B cell (primary cell): ENCODE measurements around the gene CMTR1. TPM values are rescaled to one million over a fixed set of nuclear protein-coding genes. Genes with fewer than 3 reads are reported as not detected.

Experiments
- ATAC-seq: fragments of 200-7000 bp; cut with Tn5 transposase; one replicate; pipeline ENCODE4 v1.10.0; 2021; ENCODE audit warnings: low read depth, mild to moderate bottlenecking, moderate number of reproducible peaks, moderate library complexity
- CTCF ChIA-PET: fragments of 350-600 bp; sonication (Branson Sonifier 250); formaldehyde crosslinking; loops from one replicate; lab custom pipeline; 2021; ENCODE audit warnings: antibody characterized with exemption, inconsistent platforms; lab: Charles Lee
- POLR2A ChIA-PET: fragments of 350-600 bp; sonication (Branson Sonifier 250); formaldehyde crosslinking; loops from one replicate; lab custom pipeline; 2021; ENCODE audit warnings: antibody characterized with exemption; lab: Charles Lee
- DNase-seq: peaks from one replicate; pipeline ENCODE4 v3.0.0; 2013
- H2AFZ ChIP-seq: 2 replicates; pipeline ENCODE4 v1.6.1; 2012; ENCODE audit warnings: mild to moderate bottlenecking, low read depth, low read length; ENCODE audit not compliant: insufficient read depth, poor library complexity, severe bottlenecking
- H3K27ac ChIP-seq, 2 donors: 1 replicate in 1 of 2; 2 replicates in 1 of 2; pipeline ENCODE4 v1.5.1; 2012 to 2013; ENCODE audit warnings: low read length in 2 of 2, mild to moderate bottlenecking in 2 of 2, moderate library complexity in 1 of 2
- H3K27me3 ChIP-seq, 4 experiments: fragments of 200-600 bp in 1 of 4; sonication (generic) in 1 of 4; replicated peaks in 1 of 4; 1 replicate in 2 of 4; 2 replicates in 2 of 4; pipeline versions ENCODE4 v1.6.1 to v1.7.0; 2013 to 2016; ENCODE audit warnings: low read length in 3 of 4, mild to moderate bottlenecking in 2 of 4, mixed read lengths in 1 of 4, moderate library complexity in 1 of 4; ENCODE audit not compliant: insufficient read depth in 4 of 4, control insufficient read depth in 3 of 4; ENCODE audit errors: control extremely low read depth in 1 of 4
- H3K36me3 ChIP-seq, 2 experiments: replicated peaks in 1 of 2; 1 replicate in 1 of 2; 2 replicates in 1 of 2; pipeline versions ENCODE4 v1.6.1 to v1.7.1; 2013; ENCODE audit warnings: low read length in 1 of 2; ENCODE audit not compliant: insufficient read depth in 2 of 2, control insufficient read depth in 1 of 2; ENCODE audit errors: control extremely low read depth in 1 of 2, extremely low read depth in 1 of 2
- H3K4me1 ChIP-seq, 2 donors: fragments of 200-600 bp in 1 of 2; sonication (generic) in 1 of 2; 1 replicate in 1 of 2; 2 replicates in 1 of 2; pipeline versions ENCODE4 v1.5.1 to v1.6.1; 2013 to 2017; ENCODE audit warnings: low read length in 2 of 2; ENCODE audit not compliant: control insufficient read depth in 2 of 2, insufficient read depth in 2 of 2
- H3K4me2 ChIP-seq: replicated peaks from 2 replicates; pipeline ENCODE3; 2012; ENCODE audit warnings: mild to moderate bottlenecking, low read depth, low read length; ENCODE audit not compliant: poor library complexity, severe bottlenecking
- H3K4me3 ChIP-seq, 5 experiments: fragments of 200-600 bp in 1 of 5; sonication (generic) in 1 of 5; 1 replicate in 3 of 5; 2 replicates in 2 of 5; pipeline versions ENCODE4 v1.5.1 to v1.7.0; 2011 to 2016; ENCODE audit warnings: low read length in 4 of 5, mild to moderate bottlenecking in 4 of 5, low read depth in 2 of 5, control low read depth in 1 of 5, moderate library complexity in 1 of 5; ENCODE audit not compliant: insufficient read depth in 1 of 5; ENCODE audit errors: control extremely low read depth in 1 of 5, extremely low read depth in 1 of 5
- H3K79me2 ChIP-seq: fragments of 200-600 bp; sonication (generic); one replicate; pipeline ENCODE4 v1.6.0; 2016; ENCODE audit warnings: low read length; ENCODE audit not compliant: control insufficient read depth, insufficient read depth
- H3K9ac ChIP-seq: fragments of 200-600 bp; sonication (generic); 2 replicates; pipeline ENCODE4 v1.6.1; 2017; ENCODE audit warnings: mild to moderate bottlenecking, low read length, moderate library complexity
- H3K9me3 ChIP-seq, 3 donors: one replicate each; pipeline versions ENCODE4 v1.6.1 to v1.7.1; 2013; ENCODE audit warnings: low read length in 2 of 3; ENCODE audit not compliant: control insufficient read depth in 2 of 3, insufficient read depth in 1 of 3; ENCODE audit errors: control extremely low read depth in 1 of 3
- H4K20me1 ChIP-seq: 2 replicates; pipeline ENCODE4 v1.6.0; 2012; ENCODE audit warnings: mild to moderate bottlenecking, low read length; ENCODE audit not compliant: insufficient read depth, control insufficient read depth, poor library complexity, severe bottlenecking
- H3K27ac Mint-ChIP-seq: one replicate; pipeline ENCODE4 v1.8.0; 2021; ENCODE audit warnings: mixed read lengths
- H3K27me3 Mint-ChIP-seq: one replicate; pipeline ENCODE4 v1.8.0; 2021; ENCODE audit warnings: mixed read lengths
- H3K4me1 Mint-ChIP-seq: one replicate; pipeline ENCODE4 v1.8.0; 2021; ENCODE audit warnings: mixed read lengths
- H3K4me3 Mint-ChIP-seq: one replicate; pipeline ENCODE4 v1.8.0; 2021; ENCODE audit warnings: mixed read lengths
- H3K9me3 Mint-ChIP-seq: one replicate; pipeline ENCODE4 v1.8.0; 2022; ENCODE audit warnings: mixed read lengths; ENCODE audit not compliant: insufficient read depth
- EZH2 ChIP-seq: IDR thresholded peaks from 2 replicates; pipeline ENCODE4 v1.6.1; 2012; ENCODE audit warnings: borderline replicate concordance, low read depth, mild to moderate bottlenecking, moderate library complexity, low read length; ENCODE audit not compliant: insufficient read depth, poor library complexity, severe bottlenecking
- intact Hi-C: fragments of 100-400 bp; cut with micrococcal nuclease; formaldehyde crosslinking; loops from one replicate; pipeline ENCODE4 v1.10.0; 2022
- polyA plus RNA-seq: library from polyadenylated mRNA; depleted of rRNA; stranded (reverse); fragments of >200 nt; gene quantifications from 2 replicates; pipeline ENCODE4 v1.2.3, GENCODE V29; 2012
- total RNA-seq, 2 donors: library from RNA; stranded (reverse); fragments of 120-200 nt in 1 of 2; gene quantifications; 1 replicate in 1 of 2; 2 replicates in 1 of 2; pipeline versions ENCODE4 v1.2.3 to v1.2.4, GENCODE V29; 2013 to 2022

Gene CMTR1
- total and polyA plus RNA-seq, 2 donors (not counting 1 experiment from before 2014, with no cell fraction given): 46.0 to 82.9 TPM

- ChIA-PET CTCF (no interaction called here), POLR2A (no interaction called here)
- no peaks in the 10 kb centered on the region for H3K79me2 ChIP-seq
- H3K9ac ChIP-seq: no peak overlapping the region
- H3K4me1 ChIP-seq: no peaks in the 10 kb centered on the region
- H3K9me3 ChIP-seq: peaks cover 0 to 7% (median 3%) of the 10 kb centered on the region in 3 donors
- H4K20me1 ChIP-seq: no peaks in the 10 kb centered on the region
- H3K4me2 ChIP-seq: no peak overlapping the region
- Mint-ChIP-seq H3K27ac (peak overlapping the region; percentile 8), H3K4me3 (no peak overlapping the region), H3K4me1 (no peaks in the 10 kb centered on the region), H3K9me3 (no peaks in the 10 kb centered on the region), H3K27me3 (no peaks in the 10 kb centered on the region)
- TF ChIP-seq EZH2: no peak
- no peak for ATAC-seq
- no peaks in the 10 kb centered on the region for H3K27me3 ChIP-seq
- no peak overlapping the region for H3K27ac ChIP-seq
- intact Hi-C loops: no loop called here
- no peak for DNase-seq
- H3K4me3 ChIP-seq: no peak overlapping the region
- peaks cover 10 to 74% of the 10 kb centered on the region in 2 experiments for H3K36me3 ChIP-seq
- no peak overlapping the region for H2AFZ ChIP-seq
Measured at GRCh38 chr6:37463110-37463509, 30.1 kb downstream of the CMTR1 start.

DNA sequence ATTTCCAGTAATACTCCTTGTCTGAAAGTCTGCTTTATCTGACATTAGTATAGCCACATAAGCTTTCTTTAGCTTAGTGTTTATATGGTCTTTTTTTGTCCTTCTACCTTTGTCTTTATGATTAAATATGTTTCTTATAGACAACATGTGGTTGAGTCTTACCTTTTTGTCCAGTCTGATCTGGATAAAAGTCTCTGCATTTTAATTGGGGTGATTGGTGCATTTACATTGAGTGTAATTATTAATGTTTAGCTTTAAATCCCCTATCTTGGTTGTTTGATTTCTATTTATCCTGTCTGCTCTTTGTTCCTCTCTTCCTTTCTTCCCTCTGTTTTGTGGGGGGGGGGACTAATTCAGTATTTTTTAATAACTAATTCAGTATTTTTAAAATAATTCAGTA is 34.7 kb downstream of the CMTR1 start:
- CTCF ChIA-PET: interaction anchor here (0.6 kb wide), 1 partner anchor 79 kb away, joined by 3 read pairs; no protein-coding TSS in a partner anchor
- Mint-ChIP-seq H3K4me3 (no peak overlapping the region), H3K27ac (no peak overlapping the region), H3K4me1 (no peaks in the 10 kb centered on the region), H3K27me3 (no peaks in the 10 kb centered on the region), H3K9me3 (no peaks in the 10 kb centered on the region)
- POLR2A ChIA-PET: no interaction called here
- ATAC-seq (no peak), DNase-seq (no peak)
- H3K4me3 ChIP-seq: no peak overlapping the region
- H3K9ac ChIP-seq: no peak overlapping the region
- H3K27me3 ChIP-seq: no peaks in the 10 kb centered on the region
- peaks cover 11 to 52% of the 10 kb centered on the region in 2 experiments for H3K36me3 ChIP-seq
- no peaks in the 10 kb centered on the region for H3K4me1 ChIP-seq
- H2AFZ ChIP-seq: no peak overlapping the region
- TF ChIP-seq EZH2: no peak
- intact Hi-C loops: no loop called here
- H3K4me2 ChIP-seq: no peak overlapping the region
- H3K79me2 ChIP-seq: no peaks in the 10 kb centered on the region
- peaks cover 0 to 7% (median 3%) of the 10 kb centered on the region in 3 donors for H3K9me3 ChIP-seq
- no peak overlapping the region for H3K27ac ChIP-seq
- H4K20me1 ChIP-seq: no peaks in the 10 kb centered on the region
